Measurements from ENCODE around the gene SH3GLB1.

DNA sequence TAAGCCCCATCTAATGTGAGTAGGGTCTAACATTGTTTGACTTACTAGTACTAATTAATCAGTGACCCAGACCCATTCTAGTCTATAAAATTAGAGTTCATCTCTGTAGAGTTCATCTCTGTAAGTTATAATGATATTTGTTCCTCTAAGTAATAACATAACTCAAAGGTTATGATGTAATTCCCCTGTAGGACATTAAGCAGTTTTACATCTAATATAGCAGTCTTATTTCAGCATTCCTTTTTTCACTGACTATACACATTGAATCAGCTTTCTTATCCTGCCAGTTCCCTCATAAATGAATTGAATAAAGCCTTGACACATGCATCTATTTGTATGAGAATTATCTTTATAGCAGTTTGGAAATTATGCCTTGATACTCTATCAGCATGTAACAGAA, 90.9 kb downstream of the SH3GLB1 start:
- TF ChIP-seq, protein P1, sequence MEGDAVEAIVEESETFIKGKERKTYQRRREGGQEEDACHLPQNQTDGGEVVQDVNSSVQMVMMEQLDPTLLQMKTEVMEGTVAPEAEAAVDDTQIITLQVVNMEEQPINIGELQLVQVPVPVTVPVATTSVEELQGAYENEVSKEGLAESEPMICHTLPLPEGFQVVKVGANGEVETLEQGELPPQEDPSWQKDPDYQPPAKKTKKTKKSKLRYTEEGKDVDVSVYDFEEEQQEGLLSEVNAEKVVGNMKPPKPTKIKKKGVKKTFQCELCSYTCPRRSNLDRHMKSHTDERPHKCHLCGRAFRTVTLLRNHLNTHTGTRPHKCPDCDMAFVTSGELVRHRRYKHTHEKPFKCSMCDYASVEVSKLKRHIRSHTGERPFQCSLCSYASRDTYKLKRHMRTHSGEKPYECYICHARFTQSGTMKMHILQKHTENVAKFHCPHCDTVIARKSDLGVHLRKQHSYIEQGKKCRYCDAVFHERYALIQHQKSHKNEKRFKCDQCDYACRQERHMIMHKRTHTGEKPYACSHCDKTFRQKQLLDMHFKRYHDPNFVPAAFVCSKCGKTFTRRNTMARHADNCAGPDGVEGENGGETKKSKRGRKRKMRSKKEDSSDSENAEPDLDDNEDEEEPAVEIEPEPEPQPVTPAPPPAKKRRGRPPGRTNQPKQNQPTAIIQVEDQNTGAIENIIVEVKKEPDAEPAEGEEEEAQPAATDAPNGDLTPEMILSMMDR (IDR thresholded peaks at IDR 0.05) = no peak
- no peak for TF ChIP-seq POLR2A (IDR thresholded peaks at IDR 0.05)
